ENCODE measurements around the gene EEF1AKMT3. TPM values are rescaled to one million over a fixed set of nuclear protein-coding genes. Genes with fewer than 3 reads are reported as not detected.

Gene EEF1AKMT3
- total RNA-seq, 1 experiment from 2014 or later = 100 TPM

GRCh38 chr12:57797933-57798332 is 25.5 kb downstream of the EEF1AKMT3 start:
- Histone ChIP-seq H3K36me3 (peaks cover 85% of the 10 kb centered on the region), H3K4me3 (no peak overlapping the region), H3K9me3 (replicated peaks) (no peaks in the 10 kb centered on the region), H3K27ac (no peak overlapping the region), H3K4me1 (no peaks in the 10 kb centered on the region), H3K27me3 (no peaks in the 10 kb centered on the region)
- DNase-seq = no peak

GRCh38 chr12:57800965-57801364 is 28.6 kb downstream of the EEF1AKMT3 start:
- DNase-seq = no peak
- Histone ChIP-seq H3K36me3 (peaks cover 60% of the 10 kb centered on the region), H3K4me3 (no peak overlapping the region), H3K9me3 (replicated peaks) (no peaks in the 10 kb centered on the region), H3K27ac (no peak overlapping the region), H3K4me1 (no peaks in the 10 kb centered on the region), H3K27me3 (no peaks in the 10 kb centered on the region)

- H3K36me3 ChIP-seq = peaks cover 54% of the 10 kb centered on the region
- no peak for DNase-seq
- no peak overlapping the region for H3K4me3 ChIP-seq
- no peak overlapping the region for H3K27ac ChIP-seq
- no peaks in the 10 kb centered on the region for H3K27me3 ChIP-seq
- H3K4me1 ChIP-seq = no peaks in the 10 kb centered on the region
- H3K9me3 ChIP-seq (replicated peaks) = no peaks in the 10 kb centered on the region
Measured at GRCh38 chr12:57802607-57803006, 30.2 kb downstream of the EEF1AKMT3 start.

- DNase-seq = peak; percentile 97 to 99
- H3K4me1 ChIP-seq = no peaks in the 10 kb centered on the region
- no peaks in the 10 kb centered on the region for H3K27me3 ChIP-seq
- H3K9me3 ChIP-seq (replicated peaks) = no peaks in the 10 kb centered on the region
- peaks cover 54% of the 10 kb centered on the region for H3K36me3 ChIP-seq
- H3K27ac ChIP-seq = no peak overlapping the region
- no peak overlapping the region for H3K4me3 ChIP-seq
Measured at GRCh38 chr12:57803319-57803893, 31.0 kb downstream of the EEF1AKMT3 start.

- no peak overlapping the region for H3K27ac ChIP-seq
- no peaks in the 10 kb centered on the region; the same call in 1 of the 2 replicates for H3K4me1 ChIP-seq
- H3K9me3 ChIP-seq (replicated peaks) = no peaks in the 10 kb centered on the region
- no peaks in the 10 kb centered on the region for H3K27me3 ChIP-seq
- peaks cover 45% of the 10 kb centered on the region for H3K36me3 ChIP-seq
- H3K4me3 ChIP-seq = no peak overlapping the region
- no peak for DNase-seq
Measured at GRCh38 chr12:57806677-57807076, 34.3 kb downstream of the EEF1AKMT3 start.

- DNase-seq = peak in 1 of 2 experiments; percentile 66
- Histone ChIP-seq H3K9me3 (replicated peaks) (no peaks in the 10 kb centered on the region), H3K36me3 (peaks cover 42% of the 10 kb centered on the region), H3K4me3 (no peak overlapping the region), H3K4me1 (no peaks in the 10 kb centered on the region; the same call in 1 of the 2 replicates), H3K27me3 (no peaks in the 10 kb centered on the region), H3K27ac (no peak overlapping the region)
Measured at GRCh38 chr12:57807285-57807684, 34.9 kb downstream of the EEF1AKMT3 start.

GRCh38 chr12:57808351-57808750 is 35.9 kb downstream of the EEF1AKMT3 start:
- Histone ChIP-seq H3K36me3 (peaks cover 33% of the 10 kb centered on the region), H3K9me3 (replicated peaks) (no peaks in the 10 kb centered on the region), H3K27me3 (no peaks in the 10 kb centered on the region), H3K4me1 (no peaks in the 10 kb centered on the region; the same call in 1 of the 2 replicates), H3K4me3 (no peak overlapping the region), H3K27ac (no peak overlapping the region)
- DNase-seq = peak in 1 of 2 experiments; percentile 72

- Histone ChIP-seq H3K4me3 (no peak overlapping the region), H3K27ac (no peak overlapping the region), H3K9me3 (replicated peaks) (no peaks in the 10 kb centered on the region), H3K4me1 (no peaks in the 10 kb centered on the region; the same call in 1 of the 2 replicates), H3K27me3 (no peaks in the 10 kb centered on the region), H3K36me3 (peaks cover 33% of the 10 kb centered on the region)
- DNase-seq = no peak
Measured at GRCh38 chr12:57809425-57809824, 37.0 kb downstream of the EEF1AKMT3 start.

- Histone ChIP-seq H3K27ac (no peak overlapping the region), H3K4me1 (no peaks in the 10 kb centered on the region; the same call in 1 of the 2 replicates), H3K4me3 (no peak overlapping the region), H3K27me3 (no peaks in the 10 kb centered on the region), H3K9me3 (replicated peaks) (no peaks in the 10 kb centered on the region), H3K36me3 (peaks cover 33% of the 10 kb centered on the region)
- DNase-seq = peak; percentile 71
Measured at GRCh38 chr12:57810450-57810849, 38.0 kb downstream of the EEF1AKMT3 start.

- Histone ChIP-seq H3K4me1 (no peaks in the 10 kb centered on the region; the same call in 1 of the 2 replicates), H3K36me3 (peaks cover 32% of the 10 kb centered on the region)
- DNase-seq = peak; percentile 67 to 79
Measured at GRCh38 chr12:57811028-57811755, 38.8 kb downstream of the EEF1AKMT3 start.

GRCh38 chr12:57813111-57813970 is 40.9 kb downstream of the EEF1AKMT3 start:
- H3K4me3 ChIP-seq = no peak overlapping the region
- H3K36me3 ChIP-seq = peaks cover 17% of the 10 kb centered on the region
- H3K27ac ChIP-seq = no peak overlapping the region
- H3K4me1 ChIP-seq = no peaks in the 10 kb centered on the region; the same call in 1 of the 2 replicates
- H3K9me3 ChIP-seq (replicated peaks) = no peaks in the 10 kb centered on the region
- DNase-seq = peak; percentile 66 to 68
- H3K27me3 ChIP-seq = no peaks in the 10 kb centered on the region

More at GRCh38 chr12:57811028-57811755, 38.8 kb downstream of the EEF1AKMT3 start:
- Histone ChIP-seq H3K27ac (no peak overlapping the region), H3K27me3 (no peaks in the 10 kb centered on the region), H3K4me3 (no peak overlapping the region), H3K9me3 (replicated peaks) (no peaks in the 10 kb centered on the region)

- Histone ChIP-seq H3K4me1 (no peaks in the 10 kb centered on the region; the same call in 1 of the 2 replicates), H3K36me3 (peaks cover 20% of the 10 kb centered on the region), H3K9me3 (replicated peaks) (no peaks in the 10 kb centered on the region), H3K4me3 (no peak overlapping the region), H3K27ac (no peak overlapping the region), H3K27me3 (no peaks in the 10 kb centered on the region)
- DNase-seq = peak in 1 of 2 experiments; percentile 81
Measured at GRCh38 chr12:57813971-57814772, 41.8 kb downstream of the EEF1AKMT3 start.

GRCh38 chr12:57815177-57816000 is 43.0 kb downstream of the EEF1AKMT3 start:
- H3K27ac ChIP-seq = no peak overlapping the region

More at GRCh38 chr12:57815177-57816000, 43.0 kb downstream of the EEF1AKMT3 start:
- H3K9me3 ChIP-seq (replicated peaks) = no peaks in the 10 kb centered on the region
- no peaks in the 10 kb centered on the region; the same call in 1 of the 2 replicates for H3K4me1 ChIP-seq
- peaks cover 19% of the 10 kb centered on the region for H3K36me3 ChIP-seq
- peak in 1 of 2 experiments; percentile 79 for DNase-seq
- H3K4me3 ChIP-seq = no peak overlapping the region
- H3K27me3 ChIP-seq = no peaks in the 10 kb centered on the region

All from SJCRH30 (cell line).